Subcutaneous abdominal adipose tissue (tissue), 5 donors: ENCODE results near the gene NSF.
"Not testable (repeated sequence)": the region's sequence is repeated elsewhere in the genome, so short reads cannot be mapped to it uniquely, and the experiment has no call there.

Experiments used
- H3K27ac ChIP-seq: one replicate; pipeline ENCODE4 v1.7.0; 2013; ENCODE audit warnings: low read depth, mild to moderate bottlenecking, inconsistent platforms, low read length, moderate library complexity
- H3K27me3 ChIP-seq, 5 donors: one replicate each; pipeline ENCODE4 v1.7.0; 2013; ENCODE audit warnings: low read length in 5 of 5, inconsistent platforms in 1 of 5; ENCODE audit not compliant: control insufficient read depth in 5 of 5, insufficient read depth in 4 of 5
- H3K36me3 ChIP-seq, 5 donors: one replicate each; pipeline ENCODE4 v1.7.0; 2013; ENCODE audit warnings: low read length in 5 of 5; ENCODE audit not compliant: control insufficient read depth in 5 of 5, insufficient read depth in 5 of 5
- H3K4me1 ChIP-seq, 5 donors: one replicate each; pipeline ENCODE4 v1.7.0; 2013; ENCODE audit warnings: low read length in 5 of 5, mild to moderate bottlenecking in 3 of 5, moderate library complexity in 1 of 5; ENCODE audit not compliant: control insufficient read depth in 5 of 5, insufficient read depth in 5 of 5
- H3K4me3 ChIP-seq, 5 donors: one replicate each; pipeline ENCODE4 v1.7.0; 2013; ENCODE audit warnings: low read length in 5 of 5, low read depth in 1 of 5
- H3K9ac ChIP-seq, 5 donors: one replicate each; pipeline ENCODE4 v1.7.0; 2013; ENCODE audit warnings: low read length in 5 of 5, mild to moderate bottlenecking in 4 of 5, moderate library complexity in 3 of 5
- H3K9me3 ChIP-seq, 5 donors: one replicate each; pipeline ENCODE4 v1.7.0; 2013; ENCODE audit warnings: low read length in 5 of 5; ENCODE audit not compliant: control insufficient read depth in 5 of 5
- donor health status: healthy.
- donor health status: healthy.
- donor health status: healthy.
- donor health status: healthy.
- donor health status: healthy.

Gene NSF

DNA sequence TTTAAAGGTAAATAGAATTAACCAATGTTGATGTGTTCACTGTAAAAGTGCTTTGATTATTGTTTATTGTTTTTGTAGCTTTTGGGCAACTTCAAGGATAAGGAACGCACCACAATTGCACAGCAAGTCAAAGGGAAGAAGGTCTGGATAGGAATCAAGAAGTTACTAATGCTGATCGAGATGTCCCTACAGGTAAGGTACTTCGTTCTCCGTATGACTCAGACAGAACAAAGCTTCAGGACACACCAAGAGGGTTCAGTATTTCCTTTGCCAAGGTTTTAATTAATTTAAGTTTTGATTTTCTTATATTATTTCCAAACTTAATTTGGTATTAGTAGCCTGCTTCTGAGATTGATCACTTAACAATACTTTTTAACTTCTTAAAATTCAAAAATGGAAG is 161.0 kb downstream of the NSF start:
- Histone ChIP-seq H3K4me3 (no peak overlapping the region), H3K27ac (no peak overlapping the region)

DNA sequence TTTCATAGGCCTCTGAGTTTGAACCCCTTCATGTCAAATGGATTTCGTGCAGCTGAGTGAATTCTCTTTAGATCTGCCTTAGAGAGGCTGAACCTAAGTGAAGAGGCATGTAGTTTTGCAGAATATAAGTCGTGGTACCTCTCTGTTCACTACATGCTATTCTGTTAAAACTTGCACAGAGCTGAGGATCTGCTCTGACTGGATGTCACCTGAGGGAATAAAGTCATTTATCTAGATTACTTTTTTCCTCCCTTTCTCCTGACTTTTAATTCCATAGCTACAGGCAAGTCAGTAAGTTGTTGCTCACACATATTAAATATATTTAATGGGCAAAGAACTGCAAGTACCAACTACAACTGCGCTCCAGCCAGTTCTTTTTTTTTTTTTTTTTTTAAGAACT is 163.3 kb downstream of the NSF start:
- Histone ChIP-seq H3K4me1 (no peaks in the 10 kb centered on the region), H3K9me3 (no peaks in the 10 kb centered on the region), H3K27me3 (no peaks in the 10 kb centered on the region), H3K4me3 (no peak overlapping the region), H3K36me3 (peaks cover 34 to 72% (median 48%) of the 10 kb centered on the region in 5 donors), H3K27ac (no peak overlapping the region), H3K9ac (no peak overlapping the region)

More for the DNA sequence above, 161.0 kb downstream of the NSF start:
- H3K9ac ChIP-seq, result no peak overlapping the region
- H3K36me3 ChIP-seq, result peaks cover 30 to 56% (median 42%) of the 10 kb centered on the region in 5 donors
- no peaks in the 10 kb centered on the region for H3K4me1 ChIP-seq
- no peaks in the 10 kb centered on the region for H3K9me3 ChIP-seq
- no peaks in the 10 kb centered on the region for H3K27me3 ChIP-seq

DNA sequence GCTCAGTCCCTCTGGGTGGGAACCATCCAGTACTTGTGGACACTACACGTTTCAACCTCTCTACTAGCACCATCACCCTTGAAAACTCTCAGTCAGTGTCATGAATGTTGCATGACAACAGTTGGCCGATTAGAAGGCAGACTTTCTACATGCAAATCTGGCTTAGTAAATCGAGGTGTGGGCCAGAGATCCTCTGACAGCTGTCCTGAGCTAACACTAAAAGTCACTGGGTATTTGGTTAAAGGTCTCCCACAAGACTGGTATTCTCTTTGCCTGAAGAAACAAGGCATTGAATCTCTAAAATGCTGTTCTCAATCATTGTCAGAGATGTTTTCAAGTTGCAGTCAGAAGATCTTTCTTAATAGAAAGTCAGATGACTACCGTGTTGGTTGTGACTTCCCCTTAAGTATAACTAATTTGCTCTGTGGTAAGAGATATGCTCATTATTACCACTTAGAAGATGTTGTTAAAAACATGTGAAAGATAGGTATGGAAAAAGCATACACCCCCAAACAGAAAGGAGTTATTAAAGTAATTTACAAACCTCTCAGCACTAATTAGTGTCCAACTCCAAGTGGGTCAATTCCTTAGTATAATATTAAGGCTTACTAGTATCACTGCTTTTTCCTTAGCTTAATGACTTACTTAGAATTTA is 165.7 kb downstream of the NSF start:
- Histone ChIP-seq H3K36me3 (peaks cover 34 to 71% (median 45%) of the 10 kb centered on the region in 5 donors), H3K4me1 (no peaks in the 10 kb centered on the region), H3K9me3 (no peaks in the 10 kb centered on the region), H3K27me3 (no peaks in the 10 kb centered on the region), H3K9ac (no peak overlapping the region), H3K27ac (no peak overlapping the region), H3K4me3 (no peak overlapping the region)

DNA sequence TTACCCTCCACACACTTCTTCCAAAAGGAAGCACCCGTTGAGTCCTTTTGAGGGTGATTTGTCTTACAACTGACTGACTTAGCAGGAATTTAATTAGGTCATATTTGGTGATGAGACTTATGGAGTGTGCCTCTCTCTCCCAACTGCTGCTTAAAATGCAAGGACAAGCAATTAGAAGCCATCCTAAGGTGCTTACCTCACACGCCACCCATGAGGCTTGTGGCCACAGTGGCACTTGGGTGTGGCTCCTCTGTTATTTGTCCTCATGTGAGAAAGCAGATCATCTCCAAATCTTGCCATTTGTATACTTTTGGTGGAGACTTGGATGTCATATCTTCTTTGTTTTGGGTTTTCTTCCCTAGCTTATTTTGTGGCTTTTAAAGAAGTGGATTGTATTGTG is 166.4 kb downstream of the NSF start:
- no peak overlapping the region for H3K27ac ChIP-seq
- H3K9me3 ChIP-seq, result no peaks in the 10 kb centered on the region
- H3K27me3 ChIP-seq, result no peaks in the 10 kb centered on the region
- H3K9ac ChIP-seq, result no peak overlapping the region
- H3K4me3 ChIP-seq, result no peak overlapping the region
- H3K4me1 ChIP-seq, result no peaks in the 10 kb centered on the region
- H3K36me3 ChIP-seq, result peaks cover 27 to 65% (median 40%) of the 10 kb centered on the region in 5 donors

DNA sequence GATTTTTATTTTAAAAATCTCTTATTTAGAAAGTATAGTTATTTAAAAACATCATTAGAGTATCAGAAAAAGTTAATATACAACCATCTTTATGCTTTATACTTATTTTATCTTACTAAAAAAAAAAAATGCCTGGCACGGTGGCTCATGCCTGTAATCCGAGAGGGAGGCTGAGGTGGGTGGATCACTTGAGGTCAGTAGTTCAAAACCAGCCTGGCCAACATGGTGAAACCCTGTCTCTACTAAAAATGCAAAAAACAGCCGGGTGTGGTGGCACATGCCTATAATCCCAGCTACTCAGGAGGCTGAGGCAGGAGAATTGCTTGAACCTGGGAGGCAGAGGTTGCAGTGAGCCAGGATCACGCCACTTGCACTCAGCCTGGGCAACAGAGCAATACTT is 167.1 kb downstream of the NSF start:
- peaks cover 23 to 57% (median 32%) of the 10 kb centered on the region in 5 donors for H3K36me3 ChIP-seq
- not testable (repeated sequence) for H3K27me3 ChIP-seq, H3K4me3 ChIP-seq, H3K27ac ChIP-seq, H3K4me1 ChIP-seq, H3K9me3 ChIP-seq, H3K9ac ChIP-seq

DNA sequence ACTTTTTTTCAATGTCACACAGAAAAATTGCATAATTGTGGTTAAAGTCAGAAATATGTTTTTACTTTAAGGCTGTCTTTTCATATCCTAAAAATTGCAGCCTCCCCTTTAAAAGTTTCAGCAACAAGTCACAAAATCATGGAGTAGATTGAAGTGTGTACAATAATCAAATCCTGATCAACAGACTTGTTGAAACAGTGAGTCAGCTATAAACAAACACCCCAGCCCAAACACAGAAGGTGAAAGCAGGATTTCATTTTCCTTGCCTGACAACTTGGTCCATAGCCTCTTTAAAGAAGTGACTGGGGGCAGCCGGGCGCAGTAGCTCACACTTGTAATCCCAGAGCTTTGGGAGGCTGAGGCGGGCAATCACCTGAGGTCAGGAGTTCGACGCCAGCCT is 168.1 kb downstream of the NSF start:
- Histone ChIP-seq H3K4me3 (no peak overlapping the region), H3K4me1 (no peaks in the 10 kb centered on the region), H3K9me3 (no peaks in the 10 kb centered on the region), H3K27ac (no peak overlapping the region), H3K9ac (no peak overlapping the region), H3K36me3 (peaks cover 23 to 50% (median 27%) of the 10 kb centered on the region in 5 donors), H3K27me3 (no peaks in the 10 kb centered on the region)

DNA sequence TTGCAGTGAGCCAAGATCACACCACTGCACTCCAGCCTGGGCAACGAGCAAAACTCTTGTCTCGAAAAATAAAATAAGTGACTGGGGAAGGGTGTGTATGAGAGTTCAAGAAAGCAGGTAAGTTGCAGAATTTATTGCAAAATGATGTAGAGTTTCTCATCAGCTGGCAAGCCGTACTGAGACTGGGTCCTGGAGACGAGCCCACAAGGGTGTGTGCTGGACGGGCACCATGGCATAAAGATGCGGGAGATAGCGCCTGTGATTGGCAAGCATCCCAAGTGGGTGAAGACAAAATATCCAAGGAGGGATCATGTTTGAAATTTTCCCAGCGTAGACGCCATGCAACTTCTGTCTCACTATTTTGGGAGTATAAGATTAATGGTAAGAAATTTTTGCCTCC is 168.7 kb downstream of the NSF start:
- Histone ChIP-seq H3K27me3 (no peaks in the 10 kb centered on the region), H3K9ac (no peak overlapping the region), H3K4me3 (no peak overlapping the region), H3K4me1 (peaks cover 0 to 3% (median 0%) of the 10 kb centered on the region in 5 donors), H3K27ac (no peak overlapping the region), H3K9me3 (no peaks in the 10 kb centered on the region), H3K36me3 (peaks cover 22 to 47% (median 26%) of the 10 kb centered on the region in 5 donors)

DNA sequence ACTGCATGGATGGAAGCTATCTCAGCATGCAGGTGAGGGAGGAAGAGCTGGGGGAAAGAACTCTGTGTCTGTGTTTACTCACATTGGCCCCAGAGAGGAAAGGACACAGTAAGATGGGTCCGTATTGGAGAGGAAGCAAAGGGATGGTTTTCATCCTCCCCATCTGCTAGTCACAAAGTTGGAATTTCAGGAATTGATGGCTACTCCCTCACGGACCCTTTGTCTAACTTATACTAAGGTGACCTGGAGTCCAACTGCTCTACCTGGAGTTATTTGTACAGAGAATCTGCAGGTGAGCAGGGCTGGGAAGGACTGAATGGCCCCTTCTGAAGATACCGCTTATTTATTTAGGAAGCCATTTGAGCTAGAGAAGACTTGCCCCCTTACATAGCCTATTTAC is 172.9 kb downstream of the NSF start:
- H3K36me3 ChIP-seq, result peaks cover 0 to 13% (median 2%) of the 10 kb centered on the region in 5 donors
- H3K9me3 ChIP-seq, result no peaks in the 10 kb centered on the region
- H3K9ac ChIP-seq, result no peak overlapping the region
- H3K4me1 ChIP-seq, result peaks cover 0 to 17% (median 7%) of the 10 kb centered on the region in 5 donors
- H3K4me3 ChIP-seq, result no peak overlapping the region
- H3K27me3 ChIP-seq, result peaks cover 0 to 3% (median 1%) of the 10 kb centered on the region in 5 donors
- no peak overlapping the region for H3K27ac ChIP-seq

DNA sequence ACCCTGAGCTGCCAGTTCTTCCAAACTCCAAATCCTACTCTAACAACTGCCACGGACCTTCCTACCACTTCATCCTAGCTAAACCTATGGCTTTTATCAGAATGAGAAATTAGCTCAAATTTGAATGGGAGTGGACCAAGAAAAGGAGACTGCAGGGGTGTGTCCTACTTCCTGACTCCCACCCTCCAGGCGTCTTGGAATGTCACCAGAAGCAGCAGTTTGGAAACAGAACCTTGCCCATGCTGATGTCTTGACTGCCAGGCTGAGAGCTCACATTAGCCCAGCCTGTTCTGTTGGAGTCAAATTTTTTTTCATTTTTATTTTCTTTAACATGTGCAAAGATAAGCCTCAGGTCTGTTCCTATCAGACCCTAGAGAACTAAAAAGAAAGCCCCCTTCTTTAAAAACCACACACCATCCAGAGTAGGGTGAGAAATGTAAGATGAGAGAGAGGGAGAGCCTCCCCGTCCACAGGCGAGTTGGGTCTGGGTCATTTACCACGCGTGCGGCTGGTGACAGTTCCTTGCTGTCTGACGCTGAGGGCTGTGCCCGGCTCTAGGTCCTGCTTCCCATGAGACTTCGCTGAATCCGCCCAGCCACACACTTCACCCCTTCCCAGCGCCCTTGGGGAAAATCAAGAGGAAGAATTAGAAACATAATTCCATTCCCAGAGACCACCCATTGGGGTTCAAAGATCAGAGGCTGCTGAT is 173.7 kb downstream of the NSF start:
- H3K36me3 ChIP-seq, result peaks cover 0 to 8% (median 2%) of the 10 kb centered on the region in 5 donors

DNA sequence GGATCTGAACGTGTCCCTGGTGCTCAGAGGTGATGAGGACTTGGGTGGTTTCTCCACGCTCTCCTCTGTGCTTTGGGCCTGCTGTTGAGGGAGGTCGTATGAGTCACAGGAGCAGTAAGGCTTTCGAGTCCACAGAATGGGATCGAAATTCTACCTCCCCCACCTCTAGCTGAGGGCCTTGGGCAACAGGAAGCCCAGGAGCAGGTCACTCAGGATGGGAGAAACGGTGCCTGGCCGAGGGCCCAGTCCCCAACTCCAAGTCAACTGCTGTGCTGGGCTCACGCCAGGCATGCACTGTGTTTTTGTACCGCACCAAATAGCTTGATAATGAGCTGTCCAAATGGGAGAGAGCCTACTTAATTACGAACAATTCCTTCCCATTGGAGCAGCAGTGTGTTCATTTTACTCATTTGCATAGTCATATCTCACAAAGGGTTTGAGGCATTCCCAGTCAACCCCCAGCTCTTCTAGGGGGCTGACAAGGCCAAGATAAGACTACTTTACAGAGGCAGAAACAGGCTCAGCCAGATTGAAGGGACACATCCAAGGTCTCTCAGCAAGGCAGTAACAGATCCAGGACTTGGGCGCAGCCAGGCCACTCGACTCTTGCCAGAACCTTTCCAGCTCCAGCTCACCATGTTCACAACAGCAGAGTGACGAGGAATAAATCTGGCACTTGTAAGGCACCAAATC is 174.4 kb downstream of the NSF start:
- Histone ChIP-seq H3K36me3 (peaks cover 0 to under 1% (median 0%) of the 10 kb centered on the region in 5 donors), H3K27ac (no peak overlapping the region)

More for the DNA sequence above, 173.7 kb downstream of the NSF start:
- H3K27me3 ChIP-seq, result peaks cover 0 to 6% (median 5%) of the 10 kb centered on the region in 5 donors
- no peak overlapping the region for H3K4me3 ChIP-seq
- peaks cover under 1 to 17% (median 7%) of the 10 kb centered on the region in 5 donors for H3K4me1 ChIP-seq
- H3K9ac ChIP-seq, result no peak overlapping the region
- H3K27ac ChIP-seq, result no peak overlapping the region
- H3K9me3 ChIP-seq, result no peaks in the 10 kb centered on the region

More for the DNA sequence above, 174.4 kb downstream of the NSF start:
- Histone ChIP-seq H3K9me3 (no peaks in the 10 kb centered on the region), H3K27me3 (peaks cover 2 to 12% (median 6%) of the 10 kb centered on the region in 5 donors), H3K4me1 (peaks cover 1 to 24% (median 14%) of the 10 kb centered on the region in 5 donors), H3K4me3 (no peak overlapping the region), H3K9ac (no peak overlapping the region)
